DND-41 (cell line): ENCODE data around the gene DDX1.
"Not testable (repeated sequence)": the region's sequence is repeated elsewhere in the genome, so short reads cannot be mapped to it uniquely, and the experiment has no call there.

Source experiments
- ATAC-seq: fragments of 200-7000 bp; cut with Tn5 transposase; 3 replicates; pipeline ENCODE4 v1.9.1; 2021; ENCODE audit warnings: low read depth; ENCODE audit not compliant: insufficient read depth
- DNase-seq: peaks from one replicate; pipeline ENCODE4 v3.0.0-alpha.2; 2020
- H2AFZ ChIP-seq: 2 replicates; pipeline ENCODE4 v1.6.0; 2012; ENCODE audit warnings: low read depth, low read length
- H3K27ac ChIP-seq: 2 replicates; pipeline ENCODE4 v1.5.1; 2012; ENCODE audit warnings: low read length, inconsistent platforms
- H3K27me3 ChIP-seq: fragments of 200-600 bp; sonication (generic); 2 replicates; pipeline ENCODE4 v1.6.0; 2012; ENCODE audit warnings: low read length, mild to moderate bottlenecking, inconsistent platforms; ENCODE audit not compliant: insufficient read depth, poor library complexity
- H3K36me3 ChIP-seq: 2 replicates; pipeline ENCODE4 v1.5.1; 2012; ENCODE audit warnings: low read length, inconsistent platforms; ENCODE audit not compliant: insufficient read depth
- H3K4me1 ChIP-seq: 2 replicates; pipeline ENCODE4 v1.5.1; 2012; ENCODE audit warnings: mild to moderate bottlenecking, low read length; ENCODE audit not compliant: insufficient read depth
- H3K4me2 ChIP-seq: 2 replicates; pipeline ENCODE4 v1.6.0; 2012; ENCODE audit warnings: mild to moderate bottlenecking, moderate library complexity, low read length, inconsistent platforms; ENCODE audit not compliant: insufficient read depth
- H3K4me3 ChIP-seq, 2 experiments: fragments of 200-600 bp in 1 of 2; shearing (Covaris generic) in 1 of 2; 2 replicates each; pipeline ENCODE4 v1.5.1; 2012 to 2016; ENCODE audit warnings: inconsistent platforms in 2 of 2, low read length in 2 of 2, mild to moderate bottlenecking in 2 of 2, low read depth in 1 of 2, moderate library complexity in 1 of 2
- H3K79me2 ChIP-seq: 2 replicates; pipeline ENCODE4 v1.6.0; 2012; ENCODE audit warnings: low read length, inconsistent platforms; ENCODE audit not compliant: insufficient read depth
- H3K9ac ChIP-seq: 2 replicates; pipeline ENCODE4 v1.6.0; 2012; ENCODE audit warnings: low read depth, mild to moderate bottlenecking, inconsistent platforms, low read length, moderate library complexity
- H3K9me3 ChIP-seq: 2 replicates; pipeline ENCODE4 v1.5.1; 2012; ENCODE audit warnings: low read length, moderate library complexity, mild to moderate bottlenecking, inconsistent platforms; ENCODE audit not compliant: insufficient read depth, severe bottlenecking
- H4K20me1 ChIP-seq: 2 replicates; pipeline ENCODE4 v1.6.0; 2012; ENCODE audit warnings: low read length; ENCODE audit not compliant: insufficient read depth
- CTCF ChIP-seq: IDR thresholded peaks from 2 replicates; pipeline ENCODE4 v1.5.1; 2012; ENCODE audit warnings: borderline replicate concordance, low read length, moderate library complexity, mild to moderate bottlenecking; ENCODE audit not compliant: poor library complexity, severe bottlenecking; ENCODE audit errors: extremely low read depth
- EZH2 ChIP-seq: IDR thresholded peaks from 3 replicates; pipeline ENCODE4 v1.6.1; 2012; ENCODE audit warnings: borderline replicate concordance, low read depth, mild to moderate bottlenecking, moderate library complexity, low read length, inconsistent platforms; ENCODE audit not compliant: severe bottlenecking

Gene DDX1

GRCh38 chr2:15620857-15621471 is 29.3 kb downstream of the DDX1 start:
- Histone ChIP-seq H3K27me3 (no peaks in the 10 kb centered on the region), H3K9me3 (no peaks in the 10 kb centered on the region), H2AFZ (no peak overlapping the region), H3K27ac (no peak overlapping the region), H3K36me3 (peaks cover 92% of the 10 kb centered on the region), H3K4me1 (no peaks in the 10 kb centered on the region), H3K79me2 (no peaks in the 10 kb centered on the region), H3K9ac (no peak overlapping the region), H3K4me2 (no peak overlapping the region), H4K20me1 (no peaks in the 10 kb centered on the region), H3K4me3 (no peak overlapping the region)
- ATAC-seq (no peak), DNase-seq (no peak)
- TF ChIP-seq EZH2 (no peak), CTCF (no peak)

- H3K36me3 ChIP-seq, result peaks cover 93% of the 10 kb centered on the region
- H3K9ac ChIP-seq, H3K4me3 ChIP-seq, H3K27ac ChIP-seq, DNase-seq, H3K27me3 ChIP-seq, H4K20me1 ChIP-seq, H3K4me2 ChIP-seq, H3K4me1 ChIP-seq, ATAC-seq, H3K79me2 ChIP-seq, H2AFZ ChIP-seq, H3K9me3 ChIP-seq: not testable (repeated sequence)
Measured at GRCh38 chr2:15621472-15621870, 29.8 kb downstream of the DDX1 start.

- Histone ChIP-seq H3K27me3 (no peaks in the 10 kb centered on the region), H2AFZ (no peak overlapping the region), H3K9ac (no peak overlapping the region), H3K4me3 (no peak overlapping the region), H3K9me3 (no peaks in the 10 kb centered on the region), H3K79me2 (no peaks in the 10 kb centered on the region), H3K27ac (no peak overlapping the region), H3K4me2 (no peak overlapping the region), H4K20me1 (no peaks in the 10 kb centered on the region), H3K36me3 (peaks cover 90% of the 10 kb centered on the region), H3K4me1 (no peaks in the 10 kb centered on the region)
- ATAC-seq (no peak), DNase-seq (no peak)
- TF ChIP-seq CTCF, result no peak
- no peak for TF ChIP-seq EZH2
Measured at GRCh38 chr2:15622214-15622613, 30.5 kb downstream of the DDX1 start.

GRCh38 chr2:15622614-15623480 is 31.2 kb downstream of the DDX1 start:
- Histone ChIP-seq H3K79me2 (no peaks in the 10 kb centered on the region), H3K4me1 (no peaks in the 10 kb centered on the region), H3K9me3 (no peaks in the 10 kb centered on the region), H2AFZ (no peak overlapping the region), H3K4me3 (no peak overlapping the region), H4K20me1 (no peaks in the 10 kb centered on the region), H3K9ac (no peak overlapping the region), H3K27me3 (no peaks in the 10 kb centered on the region), H3K36me3 (peaks cover 93% of the 10 kb centered on the region), H3K4me2 (no peak overlapping the region), H3K27ac (no peak overlapping the region)
- no peak for DNase-seq
- no peak for ATAC-seq
- TF ChIP-seq CTCF (no peak), EZH2 (no peak)
